Thyroid gland (tissue), 4 donors: ENCODE results near the gene SELP.

Source experiments
- POLR2A ChIP-seq, 2 donors: fragments of 450-650 bp; IDR thresholded peaks; one replicate each; pipeline ENCODE4 v1.6.1; 2017; ENCODE audit warnings: antibody characterized with exemption in 2 of 2, mild to moderate bottlenecking in 2 of 2, moderate library complexity in 1 of 2
- TF ChIP-seq, protein P1 (sequence below), 6 experiments: fragments of 200-600 bp in 3 of 6; fragments of 450-650 bp in 3 of 6; sonication (generic) in 3 of 6; IDR thresholded peaks; one replicate each; pipeline ENCODE4 v1.5.1; 2016 to 2019; ENCODE audit warnings: antibody characterized with exemption in 6 of 6, mild to moderate bottlenecking in 2 of 6, inconsistent platforms in 1 of 6, moderate library complexity in 1 of 6

DNA sequence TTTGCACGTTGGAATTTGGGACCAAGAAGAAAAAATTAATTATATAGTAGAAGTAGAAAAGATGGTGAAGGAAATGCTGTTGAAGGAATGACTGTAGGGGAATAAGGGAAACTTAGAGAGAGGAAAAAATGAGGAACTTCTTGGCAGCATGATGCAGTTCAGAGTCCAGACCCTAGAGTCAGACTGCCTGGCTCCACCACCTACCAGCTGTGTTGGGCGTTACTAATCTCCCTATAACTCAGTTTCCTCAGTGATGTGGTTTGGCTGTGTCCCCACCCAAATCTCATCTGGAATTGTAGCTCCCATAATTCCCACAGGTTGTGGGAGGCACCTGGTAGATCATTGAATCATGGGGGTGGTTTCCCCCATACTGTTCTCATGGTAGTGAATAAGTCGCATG is 1.3 kb upstream of the SELP start:
- TF ChIP-seq, protein P1, sequence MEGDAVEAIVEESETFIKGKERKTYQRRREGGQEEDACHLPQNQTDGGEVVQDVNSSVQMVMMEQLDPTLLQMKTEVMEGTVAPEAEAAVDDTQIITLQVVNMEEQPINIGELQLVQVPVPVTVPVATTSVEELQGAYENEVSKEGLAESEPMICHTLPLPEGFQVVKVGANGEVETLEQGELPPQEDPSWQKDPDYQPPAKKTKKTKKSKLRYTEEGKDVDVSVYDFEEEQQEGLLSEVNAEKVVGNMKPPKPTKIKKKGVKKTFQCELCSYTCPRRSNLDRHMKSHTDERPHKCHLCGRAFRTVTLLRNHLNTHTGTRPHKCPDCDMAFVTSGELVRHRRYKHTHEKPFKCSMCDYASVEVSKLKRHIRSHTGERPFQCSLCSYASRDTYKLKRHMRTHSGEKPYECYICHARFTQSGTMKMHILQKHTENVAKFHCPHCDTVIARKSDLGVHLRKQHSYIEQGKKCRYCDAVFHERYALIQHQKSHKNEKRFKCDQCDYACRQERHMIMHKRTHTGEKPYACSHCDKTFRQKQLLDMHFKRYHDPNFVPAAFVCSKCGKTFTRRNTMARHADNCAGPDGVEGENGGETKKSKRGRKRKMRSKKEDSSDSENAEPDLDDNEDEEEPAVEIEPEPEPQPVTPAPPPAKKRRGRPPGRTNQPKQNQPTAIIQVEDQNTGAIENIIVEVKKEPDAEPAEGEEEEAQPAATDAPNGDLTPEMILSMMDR (IDR thresholded peaks at IDR 0.05): no peak
- TF ChIP-seq POLR2A (IDR thresholded peaks at IDR 0.05): no peak
